Keratinocyte (primary cell): ENCODE measurements around the gene FAM3A. TPM values are rescaled to one million over a fixed set of nuclear protein-coding genes. Genes with fewer than 3 reads are reported as not detected.

ENCODE experiments used
- DNase-seq: peaks from one replicate; pipeline ENCODE4 v3.0.0-alpha.2; 2011; ENCODE audit warnings: low read depth, missing footprints, low spot score
- FAIRE-seq: peaks from 2 replicates; lab custom pipeline; 2011; peaks lifted over from hg19 to GRCh38; lab: Jason Lieb, UNC
- H2AFZ ChIP-seq: 2 replicates; pipeline ENCODE4 v1.6.0; 2012; ENCODE audit warnings: low read length, control low read depth, inconsistent platforms; ENCODE audit not compliant: control insufficient read depth
- H3K27ac ChIP-seq: 2 replicates; pipeline ENCODE4 v1.5.1; 2011; ENCODE audit warnings: low read length; ENCODE audit not compliant: control insufficient read depth, insufficient read depth
- H3K27me3 ChIP-seq: 3 replicates; pipeline ENCODE4 v1.6.0; 2011; ENCODE audit warnings: low read length; ENCODE audit not compliant: control insufficient read depth, insufficient read depth; ENCODE audit errors: extremely low read depth
- H3K36me3 ChIP-seq, 2 experiments: 2 replicates in 1 of 2; 3 replicates in 1 of 2; pipeline ENCODE4 v1.5.1; 2011; ENCODE audit warnings: low read length in 2 of 2, mild to moderate bottlenecking in 1 of 2; ENCODE audit not compliant: control insufficient read depth in 2 of 2, insufficient read depth in 2 of 2; ENCODE audit errors: extremely low read depth in 1 of 2
- H3K4me1 ChIP-seq: 3 replicates; pipeline ENCODE4 v1.5.1; 2011; ENCODE audit warnings: low read length; ENCODE audit not compliant: control insufficient read depth, insufficient read depth; ENCODE audit errors: extremely low read depth
- H3K4me2 ChIP-seq: 3 replicates; pipeline ENCODE4 v1.6.0; 2011; ENCODE audit warnings: low read depth, low read length; ENCODE audit not compliant: control insufficient read depth, insufficient read depth; ENCODE audit errors: extremely low read depth
- H3K4me3 ChIP-seq, 3 experiments: fragments of 200-600 bp in 1 of 3; sonication (generic) in 1 of 3; 2 replicates in 2 of 3; 3 replicates in 1 of 3; pipeline ENCODE4 v1.5.1; 2011 to 2016; ENCODE audit warnings: low read length in 3 of 3, mild to moderate bottlenecking in 3 of 3, control low read depth in 2 of 3, inconsistent platforms in 1 of 3, low read depth in 1 of 3, mixed read lengths in 1 of 3, mixed run types in 1 of 3, moderate library complexity in 1 of 3; ENCODE audit not compliant: control insufficient read depth in 2 of 3, insufficient read depth in 2 of 3; ENCODE audit errors: extremely low read depth in 1 of 3
- H3K79me2 ChIP-seq: 2 replicates; pipeline ENCODE4 v1.6.0; 2012; ENCODE audit warnings: low read length; ENCODE audit not compliant: control insufficient read depth, insufficient read depth
- H3K9ac ChIP-seq: 3 replicates; pipeline ENCODE4 v1.6.0; 2011; ENCODE audit warnings: low read length; ENCODE audit not compliant: control insufficient read depth, insufficient read depth; ENCODE audit errors: extremely low read depth
- H3K9me1 ChIP-seq: 3 replicates; pipeline ENCODE4 v1.6.0; 2011; ENCODE audit warnings: low read length; ENCODE audit not compliant: control insufficient read depth, insufficient read depth; ENCODE audit errors: extremely low read depth
- H3K9me3 ChIP-seq: 2 replicates; pipeline ENCODE4 v1.5.1; 2012; ENCODE audit warnings: low read depth, low read length; ENCODE audit not compliant: control insufficient read depth
- H4K20me1 ChIP-seq: 3 replicates; pipeline ENCODE4 v1.6.0; 2011; ENCODE audit warnings: low read length; ENCODE audit not compliant: control insufficient read depth, insufficient read depth; ENCODE audit errors: extremely low read depth
- CTCF ChIP-seq, 3 experiments: IDR thresholded peaks in 1 of 3; conservative IDR thresholded peaks in 1 of 3; optimal IDR thresholded peaks in 1 of 3; 2 replicates in 2 of 3; 3 replicates in 1 of 3; pipeline versions ENCODE3 to v1.5.1; 2011; ENCODE audit warnings: low read length in 3 of 3, mild to moderate bottlenecking in 3 of 3, moderate library complexity in 2 of 3, control low read depth in 1 of 3, inconsistent platforms in 1 of 3; ENCODE audit not compliant: insufficient read depth in 2 of 3; ENCODE audit errors: extremely low read depth in 1 of 3
- EZH2 ChIP-seq: IDR thresholded peaks from one replicate; pipeline ENCODE4 v1.6.1; 2012; ENCODE audit warnings: inconsistent platforms, mild to moderate bottlenecking, low read length, moderate library complexity
- dilution Hi-C: fragments of 300-500 bp; cut with MboI; formaldehyde crosslinking; loops from one replicate; pipeline ENCODE4 v1.7.0; 2020; ENCODE audit warnings: low sequenced_read_pairs; ENCODE audit not compliant: extremely low pct_ligation_motif_present
- polyA plus RNA-seq, 5 experiments: library from polyadenylated mRNA; depleted of rRNA in 3 of 5; stranded (reverse) in 3 of 5; stranded (forward) in 1 of 5; unstranded in 1 of 5; fragments of >200 nt; gene quantifications; 1 replicate in 1 of 5; 2 replicates in 3 of 5; 3 replicates in 1 of 5; pipeline versions ENCODE4 v1.2.1 to v1.2.3, GENCODE V29; 2011 to 2012; ENCODE audit warnings: missing spikeins in 2 of 5, low read depth in 1 of 5, low replicate concordance in 1 of 5

FAM3A gene
- polyA plus RNA-seq, 1 donor (not counting 4 experiments of a cell fraction or from before 2014, with no cell fraction given) = 15.8 TPM

- H3K27ac ChIP-seq = no peak overlapping the region
- TF ChIP-seq EZH2 (no peak), CTCF (optimal IDR thresholded peaks at IDR 0.05 in 1 of 3, IDR thresholded peaks at IDR 0.05 in 1 of 3, conservative IDR thresholded peaks at IDR 0.05 in 1 of 3; ENCODE audit: extremely low read depth in 1 of 3, insufficient read depth in 2 of 3, low read length in 3 of 3) (no peak)
- no peak for FAIRE-seq
These were observed 9.8 kb upstream of the FAM3A start for GRCh38 chrX:154525606-154526490.

GRCh38 chrX:154519389-154519788 lies 3.4 kb upstream of the FAM3A start:
- dilution Hi-C loops = no loop called here
- H3K9me1 ChIP-seq = no peaks in the 10 kb centered on the region
- no peaks in the 10 kb centered on the region for H3K36me3 ChIP-seq
- DNase-seq (no peak), FAIRE-seq (no peak)
- peaks cover 3% of the 10 kb centered on the region for H3K79me2 ChIP-seq
- no peak overlapping the region for H2AFZ ChIP-seq
- no peak overlapping the region for H3K4me2 ChIP-seq
- no peaks in the 10 kb centered on the region for H4K20me1 ChIP-seq
- no peak overlapping the region for H3K9ac ChIP-seq
- no peak overlapping the region for H3K27ac ChIP-seq
- no peaks in the 10 kb centered on the region for H3K9me3 ChIP-seq
- peaks cover 2% of the 10 kb centered on the region for H3K4me1 ChIP-seq
- TF ChIP-seq EZH2 (no peak), CTCF (optimal IDR thresholded peaks at IDR 0.05 in 1 of 3, IDR thresholded peaks at IDR 0.05 in 1 of 3, conservative IDR thresholded peaks at IDR 0.05 in 1 of 3; ENCODE audit: extremely low read depth in 1 of 3, insufficient read depth in 2 of 3, low read length in 3 of 3) (no peak)
- no peak overlapping the region for H3K4me3 ChIP-seq
- no peaks in the 10 kb centered on the region for H3K27me3 ChIP-seq

More at GRCh38 chrX:154525606-154526490, 9.8 kb upstream of the FAM3A start:
- no peak overlapping the region for H2AFZ ChIP-seq
- dilution Hi-C loops = no loop called here
- H3K79me2 ChIP-seq = no peaks in the 10 kb centered on the region
- H4K20me1 ChIP-seq = no peaks in the 10 kb centered on the region
- H3K4me1 ChIP-seq = peaks cover 20% of the 10 kb centered on the region
- no peaks in the 10 kb centered on the region for H3K36me3 ChIP-seq
- H3K4me3 ChIP-seq = no peak overlapping the region
- H3K4me2 ChIP-seq = no peak overlapping the region
- no peaks in the 10 kb centered on the region for H3K27me3 ChIP-seq
- no peaks in the 10 kb centered on the region for H3K9me1 ChIP-seq
- no peaks in the 10 kb centered on the region for H3K9me3 ChIP-seq
- no peak overlapping the region for H3K9ac ChIP-seq
- no peak for DNase-seq
